ENCODE measurements around the gene ZNF90.

Gene ZNF90

GRCh38 chr19:20165971-20166592, 88.3 kb downstream of the ZNF90 start:
- FAIRE-seq (no peak), DNase-seq (ENCODE audit: insufficient read length, low spot score) (no peak)
- TF ChIP-seq CTCF (IDR thresholded peaks at IDR 0.05; ENCODE audit: insufficient read depth, missing control alignments): no peak

GRCh38 chr19:20167020-20167644, 89.3 kb downstream of the ZNF90 start, which contains the start of gene ZNF486:
Gene ZNF486, plus strand, starts transcription at chr19:20167214. Its CDS starts 117 bp downstream, at chr19:20167331.
- peak; percentile 46 for DNase-seq (ENCODE audit: insufficient read length, low spot score)
- no peak for TF ChIP-seq CTCF (IDR thresholded peaks at IDR 0.05; ENCODE audit: insufficient read depth, missing control alignments)
- FAIRE-seq: peak; percentile 60

- DNase-seq (ENCODE audit: insufficient read length, low spot score): no peak
- no peak for TF ChIP-seq CTCF (IDR thresholded peaks at IDR 0.05; ENCODE audit: insufficient read depth, missing control alignments)
- no peak for FAIRE-seq
Observed at GRCh38 chr19:20167651-20168122, 89.9 kb downstream of the ZNF90 start.

Measured in D721Med (cell line).